ENCODE data around the gene LRTM2.

GRCh38 chr12:1857086-1857485 is 36.7 kb downstream of the LRTM2 start:
- TF ChIP-seq, protein P1, sequence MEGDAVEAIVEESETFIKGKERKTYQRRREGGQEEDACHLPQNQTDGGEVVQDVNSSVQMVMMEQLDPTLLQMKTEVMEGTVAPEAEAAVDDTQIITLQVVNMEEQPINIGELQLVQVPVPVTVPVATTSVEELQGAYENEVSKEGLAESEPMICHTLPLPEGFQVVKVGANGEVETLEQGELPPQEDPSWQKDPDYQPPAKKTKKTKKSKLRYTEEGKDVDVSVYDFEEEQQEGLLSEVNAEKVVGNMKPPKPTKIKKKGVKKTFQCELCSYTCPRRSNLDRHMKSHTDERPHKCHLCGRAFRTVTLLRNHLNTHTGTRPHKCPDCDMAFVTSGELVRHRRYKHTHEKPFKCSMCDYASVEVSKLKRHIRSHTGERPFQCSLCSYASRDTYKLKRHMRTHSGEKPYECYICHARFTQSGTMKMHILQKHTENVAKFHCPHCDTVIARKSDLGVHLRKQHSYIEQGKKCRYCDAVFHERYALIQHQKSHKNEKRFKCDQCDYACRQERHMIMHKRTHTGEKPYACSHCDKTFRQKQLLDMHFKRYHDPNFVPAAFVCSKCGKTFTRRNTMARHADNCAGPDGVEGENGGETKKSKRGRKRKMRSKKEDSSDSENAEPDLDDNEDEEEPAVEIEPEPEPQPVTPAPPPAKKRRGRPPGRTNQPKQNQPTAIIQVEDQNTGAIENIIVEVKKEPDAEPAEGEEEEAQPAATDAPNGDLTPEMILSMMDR (conservative IDR thresholded peaks at IDR 0.05; ENCODE audit: low read length): no peak
- no peak for TF ChIP-seq EZH2phosphoT487 (IDR thresholded peaks at IDR 0.05; ENCODE audit: borderline replicate concordance)
